HepG2 (cell line): Measurements from ENCODE around the gene PRMT7. TPM values are rescaled to one million over a fixed set of nuclear protein-coding genes. Genes with fewer than 3 reads are reported as not detected.

ENCODE experiments used
- ATAC-seq: fragments of 200-7000 bp; cut with Tn5 transposase; 3 replicates; pipeline ENCODE4 v1.9.1; 2020; ENCODE audit warnings: mild to moderate bottlenecking, moderate library complexity
- BruUV-seq: library from RNA; stranded (reverse); fragments of 400-500 nt; replicated peaks from 2 replicates; lab custom pipeline; 2021; lab: Mats Ljungman, UMichigan
- CTCF ChIA-PET: fragments of 300-600 bp; formaldehyde crosslinking; extraction: SDS; loops from one replicate; lab custom pipeline; 2021; ENCODE audit warnings: low total read pairs, inconsistent platforms, low intra/inter-chr PET ratio; lab: Yijun Ruan, JAX
- POLR2A ChIA-PET: fragments of 350-600 bp; sonication (Branson Sonifier 250); formaldehyde crosslinking; loops from one replicate; lab custom pipeline; 2020; ENCODE audit warnings: antibody characterized with exemption, inconsistent platforms; lab: Yijun Ruan, JAX
- DNase-seq: peaks from one replicate; pipeline ENCODE4 v3.0.0-alpha.2; 2015; ENCODE audit warnings: low spot score
- FAIRE-seq: peaks from 3 replicates; lab custom pipeline; 2011; peaks lifted over from hg19 to GRCh38; lab: Jason Lieb, UNC
- H2AFZ ChIP-seq: one replicate; pipeline ENCODE4 v1.6.1; 2011; ENCODE audit warnings: low read length, inconsistent platforms
- H3K27ac ChIP-seq: fragments of 300-600 bp; 3 replicates; pipeline ENCODE4 v1.8.0; 2011; ENCODE audit warnings: mixed run types, mild to moderate bottlenecking, mixed read lengths, low read length, inconsistent platforms; ENCODE audit not compliant: insufficient read depth; ENCODE audit errors: extremely low read length
- H3K27me3 ChIP-seq, 2 experiments: fragments of 200-600 bp in 1 of 2; 2 replicates in 1 of 2; 3 replicates in 1 of 2; pipeline versions ENCODE4 v1.6.0 to v1.8.0; 2011; ENCODE audit warnings: low read length in 2 of 2, mild to moderate bottlenecking in 2 of 2, moderate library complexity in 2 of 2, inconsistent platforms in 1 of 2; ENCODE audit not compliant: insufficient read depth in 2 of 2, control insufficient read depth in 1 of 2
- H3K36me3 ChIP-seq, 2 experiments: fragments of 200-600 bp in 1 of 2; replicated peaks in 1 of 2; 2 replicates in 1 of 2; 3 replicates in 1 of 2; pipeline versions ENCODE4 v1.5.1 to v1.8.0; 2011; ENCODE audit warnings: low read length in 2 of 2, inconsistent platforms in 1 of 2; ENCODE audit not compliant: insufficient read depth in 2 of 2, control insufficient read depth in 1 of 2
- H3K4me1 ChIP-seq: 2 replicates; pipeline ENCODE4 v1.5.1; 2012; ENCODE audit warnings: low read length, inconsistent platforms; ENCODE audit not compliant: insufficient read depth
- H3K4me2 ChIP-seq: 2 replicates; pipeline ENCODE4 v1.6.0; 2011; ENCODE audit warnings: low read depth, low read length, inconsistent platforms
- H3K4me3 ChIP-seq, 3 experiments: fragments of 200-600 bp in 1 of 3; sonication (generic), shearing (Covaris generic) in 1 of 3; replicated peaks in 1 of 3; 2 replicates each; pipeline ENCODE4 v1.5.1; 2011 to 2016; ENCODE audit warnings: low read length in 3 of 3, inconsistent platforms in 2 of 3, low read depth in 2 of 3, mild to moderate bottlenecking in 2 of 3, control low read depth in 1 of 3, mixed read lengths in 1 of 3; ENCODE audit not compliant: insufficient read depth in 1 of 3
- H3K79me2 ChIP-seq: one replicate; pipeline ENCODE4 v1.6.1; 2011; ENCODE audit warnings: low read length, inconsistent platforms; ENCODE audit not compliant: insufficient read depth
- H3K9ac ChIP-seq: 2 replicates; pipeline ENCODE4 v1.6.0; 2011; ENCODE audit warnings: mild to moderate bottlenecking, low read depth, low read length, inconsistent platforms; ENCODE audit not compliant: insufficient read depth
- H3K9me3 ChIP-seq: 2 replicates; pipeline ENCODE4 v1.5.1; 2012; ENCODE audit warnings: mild to moderate bottlenecking, low read length
- H4K20me1 ChIP-seq: 2 replicates; pipeline ENCODE4 v1.6.0; 2011; ENCODE audit warnings: inconsistent platforms, mild to moderate bottlenecking, low read length, moderate library complexity; ENCODE audit not compliant: insufficient read depth
- ATM ChIP-seq: fragments of 450-650 bp; IDR thresholded peaks from 2 replicates; pipeline ENCODE4 v1.7.1; 2017; ENCODE audit warnings: mild to moderate bottlenecking, borderline replicate concordance
- CBFB ChIP-seq: sonication (generic); formaldehyde crosslinking; IDR thresholded peaks from 2 replicates; pipeline ENCODE4 v1.4.0; 2020; ENCODE audit warnings: missing genetic modification reagents
- CREBL2 ChIP-seq: sonication (generic); formaldehyde crosslinking; IDR thresholded peaks from 2 replicates; pipeline ENCODE4 v1.8.1; 2023; ENCODE audit warnings: missing genetic modification reagents, mild to moderate bottlenecking, borderline replicate concordance
- ELF3 ChIP-seq: IDR thresholded peaks from 2 replicates; pipeline ENCODE4 v1.6.1; 2016; ENCODE audit warnings: missing genetic modification reagents, missing compliant biosample characterization
- EZH2 ChIP-seq: conservative IDR thresholded peaks from 2 replicates; pipeline ENCODE4 v1.6.1; 2012; ENCODE audit warnings: mild to moderate bottlenecking, low read depth, low read length, moderate library complexity
- KLF13 ChIP-seq: sonication (generic); formaldehyde crosslinking; IDR thresholded peaks from 2 replicates; pipeline ENCODE4 v1.4.0; 2020; ENCODE audit warnings: mild to moderate bottlenecking, missing genetic modification reagents
- MAFK ChIP-seq, 2 experiments: IDR thresholded peaks in 1 of 2; conservative IDR thresholded peaks in 1 of 2; 2 replicates each; pipeline ENCODE4 v1.6.1; 2011; ENCODE audit warnings: improper control_type of control experiment in 2 of 2, low read length in 2 of 2
- MIER3 ChIP-seq: IDR thresholded peaks from 2 replicates; pipeline ENCODE4 v1.6.1; 2016; ENCODE audit warnings: missing compliant biosample characterization, borderline replicate concordance
- PAWR ChIP-seq: sonication (generic); formaldehyde crosslinking; IDR thresholded peaks from 2 replicates; pipeline ENCODE4 v1.4.0; 2020; ENCODE audit warnings: missing genetic modification reagents, mild to moderate bottlenecking, borderline replicate concordance
- RARA ChIP-seq: IDR thresholded peaks from 2 replicates; pipeline ENCODE4 v1.6.1; 2016; ENCODE audit warnings: missing genetic modification reagents, missing compliant biosample characterization
- SIX1 ChIP-seq: sonication (generic); formaldehyde crosslinking; IDR thresholded peaks from 2 replicates; pipeline ENCODE4 v1.4.0; 2020; ENCODE audit warnings: missing genetic modification reagents, borderline replicate concordance
- TAF1 ChIP-seq: sonication (generic); formaldehyde crosslinking; IDR thresholded peaks from 2 replicates; pipeline ENCODE4 v1.4.0; 2020; ENCODE audit warnings: missing genetic modification reagents
- TOPORS ChIP-seq: sonication (generic); formaldehyde crosslinking; IDR thresholded peaks from 2 replicates; pipeline ENCODE4 v1.8.0; 2023; ENCODE audit warnings: mild to moderate bottlenecking, missing genetic modification reagents
- XBP1 ChIP-seq: sonication (generic); formaldehyde crosslinking; IDR thresholded peaks from 2 replicates; pipeline ENCODE4 v1.5.0; 2020; ENCODE audit warnings: missing genetic modification reagents
- ZC3H13 ChIP-seq: sonication (generic); formaldehyde crosslinking; IDR thresholded peaks from 2 replicates; pipeline ENCODE4 v1.8.1; 2023; ENCODE audit warnings: mild to moderate bottlenecking, missing genetic modification reagents, moderate library complexity
- ZFP37 ChIP-seq: sonication (generic); formaldehyde crosslinking; IDR thresholded peaks from 2 replicates; pipeline ENCODE4 v1.4.0; 2020; ENCODE audit warnings: missing genetic modification reagents, borderline replicate concordance
- ZNF232 ChIP-seq: sonication (generic); formaldehyde crosslinking; IDR thresholded peaks from 2 replicates; pipeline ENCODE4 v1.4.0; 2020; ENCODE audit warnings: missing genetic modification reagents, borderline replicate concordance
- ZNF282 ChIP-seq: fragments of 450-650 bp; IDR thresholded peaks from 2 replicates; pipeline ENCODE4 v1.6.1; 2018; ENCODE audit not compliant: partially characterized antibody
- ZNF350 ChIP-seq: sonication (generic); formaldehyde crosslinking; IDR thresholded peaks from 2 replicates; pipeline ENCODE4 v1.4.0; 2020; ENCODE audit warnings: mild to moderate bottlenecking, low read depth, missing genetic modification reagents, borderline replicate concordance
- ZNF580 ChIP-seq: IDR thresholded peaks from 2 replicates; pipeline ENCODE4 v1.6.1; 2016; ENCODE audit warnings: low read depth, borderline replicate concordance
- ZNF766 ChIP-seq: sonication (generic); formaldehyde crosslinking; IDR thresholded peaks from 2 replicates; pipeline ENCODE4 v1.5.0; 2020; ENCODE audit warnings: missing genetic modification reagents, borderline replicate concordance
- WGBS: methylation state at CpG from one replicate; pipeline ENCODE4 v1.1.6; 2017; ENCODE audit warnings: low lambda C conversion rate; 5-methylcytosine and 5-hydroxymethylcytosine counted together
- in situ Hi-C: cut with HindIII; loops from 2 replicates; pipeline ENCODE4 v1.10.0; 2017; ENCODE audit warnings: low pct_unique_long_range_greater_than_20kb; ENCODE audit not compliant: extremely low pct_ligation_motif_present
- intact Hi-C: fragments of 100-400 bp; cut with micrococcal nuclease; formaldehyde crosslinking; loops from one replicate; pipeline ENCODE4 v1.10.0; 2022; ENCODE audit not compliant: unreplicated experiment
- polyA plus RNA-seq, 8 experiments: library from polyadenylated mRNA; depleted of rRNA in 3 of 8; stranded (reverse) in 7 of 8; unstranded in 1 of 8; fragments of >200 nt; fragmentation: Illumina TruSeq in 4 of 8; extraction: Trizol in 4 of 8; gene quantifications; 2 replicates each; pipeline versions ENCODE4 v1.2.1 to v1.2.3, GENCODE V29; 2011 to 2016; ENCODE audit warnings: low read depth in 4 of 8, missing spikeins in 1 of 8, mixed read lengths in 1 of 8; ENCODE audit not compliant: insufficient read depth in 1 of 8
- total RNA-seq, 5 experiments: library from RNA; depleted of rRNA; stranded (reverse); fragments of >200 nt; fragmentation: Illumina TruSeq; extraction: Trizol; gene quantifications; 2 replicates each; pipeline ENCODE4 v1.2.3, GENCODE V29; 2016; ENCODE audit warnings: low read depth in 1 of 5

PRMT7 gene
- total and polyA plus RNA-seq, 2 of the 13 experiments (the other 11 are each of a cell fraction or from before 2014, with no cell fraction given) = 47.5 to 55.0 TPM

- FAIRE-seq = no peak
- no peaks in the 10 kb centered on the region for H3K36me3 ChIP-seq
- H3K4me1 ChIP-seq = peaks cover 38% of the 10 kb centered on the region
- peak overlapping the region in 1 of 3 experiments; percentile 19; a peak in 1 of 6 replicates for H3K4me3 ChIP-seq
- H3K27ac ChIP-seq = no peak overlapping the region
- peaks cover 6 to 65% of the 10 kb centered on the region in 2 experiments for H3K27me3 ChIP-seq
- ATAC-seq = no peak
- no peaks in the 10 kb centered on the region for H3K79me2 ChIP-seq
- POLR2A ChIA-PET = no interaction called here
- no peak overlapping the region for H2AFZ ChIP-seq
- no peaks in the 10 kb centered on the region for H4K20me1 ChIP-seq
- in situ Hi-C loops = no loop called here
- WGBS = 56% methylated on average over 14 of the region's 14 CpGs
- peak overlapping the region; percentile 5; the same call in 1 of the 2 replicates for H3K9ac ChIP-seq
- no peak for DNase-seq
- TF ChIP-seq ZNF350 (CRISPR knock-in tag) = no peak
- TF ChIP-seq, all 625 proteins: peak for 0
- Histone ChIP-seq H3K9me3 (no peaks in the 10 kb centered on the region), H3K4me2 (peak overlapping the region; percentile 37)
- CTCF ChIA-PET = no interaction called here
- no TSS peak for BruUV-seq
- intact Hi-C loops = no loop called here
Observed at GRCh38 chr16:68367891-68368290, 57.1 kb downstream of the PRMT7 start.

GRCh38 chr16:68368301-68368888 is 57.6 kb downstream of the PRMT7 start:
- ChIA-PET CTCF (no interaction called here), POLR2A (no interaction called here)
- Histone ChIP-seq H3K79me2 (no peaks in the 10 kb centered on the region), H3K9ac (no peak overlapping the region), H3K4me2 (no peak overlapping the region), H3K4me1 (peaks cover 36% of the 10 kb centered on the region), H3K27me3 (peaks cover 6 to 65% of the 10 kb centered on the region in 2 experiments), H4K20me1 (no peaks in the 10 kb centered on the region), H3K27ac (no peak overlapping the region), H3K9me3 (no peaks in the 10 kb centered on the region), H3K4me3 (no peak overlapping the region), H3K36me3 (no peaks in the 10 kb centered on the region), H2AFZ (no peak overlapping the region)
- in situ Hi-C loops (no loop called here), intact Hi-C loops (no loop called here)
- 66% methylated on average over 12 of the region's 12 CpGs for WGBS
- BruUV-seq = no TSS peak
- ATAC-seq = no peak
- no peak for DNase-seq
- no peak for FAIRE-seq
- TF ChIP-seq ATM = no peak
- TF ChIP-seq CBFB = no peak
- TF ChIP-seq ZC3H13 (CRISPR knock-in tag) = no peak
- TF ChIP-seq MIER3 (CRISPR knock-in tag) = no peak
- TF ChIP-seq RARA (CRISPR knock-in tag) = no peak
- no peak for TF ChIP-seq ZNF580 (CRISPR knock-in tag)
- TF ChIP-seq PAWR = no peak
- TF ChIP-seq KLF13 (CRISPR knock-in tag) = no peak
- TF ChIP-seq ZNF766 (CRISPR knock-in tag) = no peak
- no peak for TF ChIP-seq MAFK (conservative IDR thresholded peaks at IDR 0.05 in 1 of 2, IDR thresholded peaks at IDR 0.05 in 1 of 2; ENCODE audit: low read length in 2 of 2)
- no peak for TF ChIP-seq SIX1 (CRISPR knock-in tag)
- TF ChIP-seq CREBL2 (CRISPR knock-in tag) = no peak
- no peak for TF ChIP-seq ZNF232 (CRISPR knock-in tag)
- no peak for TF ChIP-seq ZNF282
- TF ChIP-seq ZFP37 (CRISPR knock-in tag) = no peak
- no peak for TF ChIP-seq TOPORS
- TF ChIP-seq EZH2 = no peak
- no peak for TF ChIP-seq XBP1 (CRISPR knock-in tag)
- TF ChIP-seq ELF3 (CRISPR knock-in tag) = no peak
- TF ChIP-seq TAF1 (CRISPR knock-in tag) = no peak
